Panc1 (cell line): ENCODE data around the gene SYNPO. TPM values are rescaled to one million over a fixed set of nuclear protein-coding genes. Genes with fewer than 3 reads are reported as not detected.

Source experiments
- ATAC-seq: fragments of 200-7000 bp; cut with Tn5 transposase; 2 replicates; pipeline ENCODE4 v1.9.1; 2020; ENCODE audit warnings: mild to moderate bottlenecking, moderate library complexity
- BruUV-seq: library from RNA; stranded (reverse); fragments of 400-500 nt; replicated peaks from 2 replicates; lab custom pipeline; 2021; lab: Mats Ljungman, UMichigan
- CTCF ChIA-PET: fragments of 300-600 bp; sonication (Branson Sonifier 250); formaldehyde crosslinking; loops from one replicate; lab custom pipeline; 2022; ENCODE audit warnings: antibody characterized with exemption; lab: Charles Lee
- POLR2A ChIA-PET: fragments of 300-600 bp; sonication (Branson Sonifier 250); formaldehyde crosslinking; loops from one replicate; lab custom pipeline; 2022; ENCODE audit warnings: antibody characterized with exemption; lab: Charles Lee
- DNase-seq: peaks from one replicate; pipeline ENCODE4 v3.0.0-alpha.2; 2010; ENCODE audit warnings: low read depth, low spot score
- H3K27ac ChIP-seq: 2 replicates; pipeline ENCODE4 v1.5.1; 2011; ENCODE audit warnings: mild to moderate bottlenecking, low read length, inconsistent platforms
- H3K27me3 ChIP-seq: fragments of 200-500 bp; sonication (Bioruptor generic); 2 replicates; pipeline ENCODE4 v1.6.0; 2014; ENCODE audit warnings: low read length, inconsistent platforms; ENCODE audit not compliant: control insufficient read depth, insufficient read depth
- H3K36me3 ChIP-seq: fragments of 200-500 bp; sonication (Bioruptor generic); 2 replicates; pipeline ENCODE4 v1.5.1; 2014; ENCODE audit warnings: inconsistent platforms, mild to moderate bottlenecking, low read length, moderate library complexity; ENCODE audit not compliant: control insufficient read depth, insufficient read depth
- H3K4me1 ChIP-seq: 2 replicates; pipeline ENCODE4 v1.5.1; 2011; ENCODE audit warnings: inconsistent platforms, mild to moderate bottlenecking, low read length, moderate library complexity; ENCODE audit not compliant: control insufficient read depth, insufficient read depth
- H3K4me3 ChIP-seq, 2 experiments: 2 replicates each; pipeline ENCODE4 v1.5.1; 2011 to 2012; ENCODE audit warnings: low read depth in 2 of 2, low read length in 2 of 2, mild to moderate bottlenecking in 2 of 2, inconsistent platforms in 1 of 2, moderate library complexity in 1 of 2
- H3K9me3 ChIP-seq: fragments of 200-500 bp; sonication (Bioruptor generic); 2 replicates; pipeline ENCODE4 v1.5.1; 2014; ENCODE audit warnings: low read depth, mild to moderate bottlenecking, inconsistent platforms, low read length, moderate library complexity; ENCODE audit not compliant: control insufficient read depth, insufficient read depth
- POLR2AphosphoS5 ChIP-seq: IDR thresholded peaks from 2 replicates; pipeline ENCODE4 v1.6.1; 2012; ENCODE audit warnings: mild to moderate bottlenecking, low read depth, low read length, moderate library complexity
- SIN3A ChIP-seq: IDR thresholded peaks from 2 replicates; pipeline ENCODE4 v1.6.1; 2012; ENCODE audit warnings: low read depth, mild to moderate bottlenecking, low read length, moderate library complexity, borderline replicate concordance; ENCODE audit not compliant: insufficient read depth
- TCF7L2 ChIP-seq: IDR thresholded peaks from 2 replicates; pipeline ENCODE4 v1.6.1; 2011; ENCODE audit warnings: mild to moderate bottlenecking, low read depth, low read length, inconsistent platforms
- in situ Hi-C: cut with HindIII; loops from 2 replicates; pipeline ENCODE4 v1.10.0; 2016; ENCODE audit warnings: low sequenced_read_pairs, low pct_unique_long_range_greater_than_20kb
- intact Hi-C: fragments of 100-400 bp; cut with micrococcal nuclease; formaldehyde crosslinking; loops from one replicate; pipeline ENCODE4 v1.10.0; 2022; ENCODE audit not compliant: unreplicated experiment
- total RNA-seq: library from RNA; stranded (reverse); gene quantifications from one replicate; pipeline ENCODE4 v1.2.1, GENCODE V29; 2021; ENCODE audit not compliant: unreplicated experiment
- TF ChIP-seq, protein P1 (sequence below), 2 experiments: IDR thresholded peaks; 2 replicates each; pipeline ENCODE4 v1.6.1; 2011 to 2012; ENCODE audit warnings: low read depth in 2 of 2, control low read depth in 1 of 2, low read length in 1 of 2, mild to moderate bottlenecking in 1 of 2, moderate library complexity in 1 of 2; ENCODE audit not compliant: insufficient read depth in 1 of 2
- TF ChIP-seq, protein P2 (sequence below): fragments of 450-650 bp; IDR thresholded peaks from 2 replicates; pipeline ENCODE4 v1.5.1; 2017; ENCODE audit warnings: mild to moderate bottlenecking

Gene SYNPO
- total RNA-seq, 1 experiment from 2014 or later, result 82.8 TPM

DNA sequence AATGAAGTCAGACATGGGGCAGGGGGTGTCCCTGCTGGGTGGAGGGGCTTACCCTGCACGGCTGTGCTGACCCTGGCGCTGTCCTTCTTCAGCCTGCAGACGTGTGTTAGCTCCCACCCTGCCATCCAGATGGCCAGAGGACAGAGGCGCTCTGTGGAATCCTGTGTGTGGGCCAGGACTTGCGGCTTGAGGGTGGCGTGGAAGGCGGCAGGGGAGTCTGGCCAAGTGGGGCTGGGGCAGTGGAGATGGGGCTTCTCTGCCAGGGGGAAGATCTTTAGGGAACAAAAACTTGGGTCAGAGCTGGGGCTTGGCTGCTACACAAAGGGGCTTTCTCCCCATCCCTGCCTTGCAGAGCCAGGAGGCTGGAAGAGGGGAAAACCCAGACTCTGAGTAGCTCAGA, 46.5 kb upstream of the SYNPO start:
- POLR2A ChIA-PET, result no interaction called here

DNA sequence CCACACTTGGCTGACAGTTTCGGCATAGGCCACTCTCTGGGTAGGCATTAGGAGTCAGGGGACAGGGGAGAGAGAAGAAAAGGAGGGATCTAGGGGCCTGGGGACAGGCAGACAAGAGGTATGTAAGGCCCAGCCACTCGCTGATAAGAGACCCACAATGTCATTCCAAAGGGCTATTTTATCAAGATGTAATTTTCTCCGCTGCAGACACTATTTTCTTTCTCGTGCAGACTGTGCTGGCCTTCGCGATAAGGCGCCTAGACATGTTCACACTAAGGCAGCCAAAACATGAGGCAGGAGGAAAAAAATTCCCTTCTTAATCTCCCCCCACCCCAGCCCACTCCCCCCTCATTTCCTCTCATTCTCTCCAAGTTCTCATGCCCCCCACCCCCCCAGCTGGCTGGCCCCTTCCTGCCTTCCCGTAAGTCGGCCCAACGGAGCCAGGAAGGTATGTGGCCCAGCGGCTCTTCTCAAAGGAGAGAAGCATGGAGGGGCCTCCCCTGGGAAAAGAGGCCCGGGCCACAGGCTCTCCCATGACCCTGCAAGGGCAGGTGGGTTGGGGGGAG, 44.9 kb upstream of the SYNPO start:
- POLR2A ChIA-PET, result no interaction called here
- no peak overlapping the region for H3K27ac ChIP-seq
- ATAC-seq, result no peak

More for the DNA sequence above, 46.5 kb upstream of the SYNPO start:
- TF ChIP-seq SIN3A (no peak), TCF7L2 (no peak), POLR2AphosphoS5 (no peak)
- TF ChIP-seq, protein P1, sequence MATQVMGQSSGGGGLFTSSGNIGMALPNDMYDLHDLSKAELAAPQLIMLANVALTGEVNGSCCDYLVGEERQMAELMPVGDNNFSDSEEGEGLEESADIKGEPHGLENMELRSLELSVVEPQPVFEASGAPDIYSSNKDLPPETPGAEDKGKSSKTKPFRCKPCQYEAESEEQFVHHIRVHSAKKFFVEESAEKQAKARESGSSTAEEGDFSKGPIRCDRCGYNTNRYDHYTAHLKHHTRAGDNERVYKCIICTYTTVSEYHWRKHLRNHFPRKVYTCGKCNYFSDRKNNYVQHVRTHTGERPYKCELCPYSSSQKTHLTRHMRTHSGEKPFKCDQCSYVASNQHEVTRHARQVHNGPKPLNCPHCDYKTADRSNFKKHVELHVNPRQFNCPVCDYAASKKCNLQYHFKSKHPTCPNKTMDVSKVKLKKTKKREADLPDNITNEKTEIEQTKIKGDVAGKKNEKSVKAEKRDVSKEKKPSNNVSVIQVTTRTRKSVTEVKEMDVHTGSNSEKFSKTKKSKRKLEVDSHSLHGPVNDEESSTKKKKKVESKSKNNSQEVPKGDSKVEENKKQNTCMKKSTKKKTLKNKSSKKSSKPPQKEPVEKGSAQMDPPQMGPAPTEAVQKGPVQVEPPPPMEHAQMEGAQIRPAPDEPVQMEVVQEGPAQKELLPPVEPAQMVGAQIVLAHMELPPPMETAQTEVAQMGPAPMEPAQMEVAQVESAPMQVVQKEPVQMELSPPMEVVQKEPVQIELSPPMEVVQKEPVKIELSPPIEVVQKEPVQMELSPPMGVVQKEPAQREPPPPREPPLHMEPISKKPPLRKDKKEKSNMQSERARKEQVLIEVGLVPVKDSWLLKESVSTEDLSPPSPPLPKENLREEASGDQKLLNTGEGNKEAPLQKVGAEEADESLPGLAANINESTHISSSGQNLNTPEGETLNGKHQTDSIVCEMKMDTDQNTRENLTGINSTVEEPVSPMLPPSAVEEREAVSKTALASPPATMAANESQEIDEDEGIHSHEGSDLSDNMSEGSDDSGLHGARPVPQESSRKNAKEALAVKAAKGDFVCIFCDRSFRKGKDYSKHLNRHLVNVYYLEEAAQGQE (IDR thresholded peaks at IDR 0.05; ENCODE audit: insufficient read depth in 1 of 2, low read depth in 2 of 2, low read length in 1 of 2), result no peak
- TF ChIP-seq, protein P2, sequence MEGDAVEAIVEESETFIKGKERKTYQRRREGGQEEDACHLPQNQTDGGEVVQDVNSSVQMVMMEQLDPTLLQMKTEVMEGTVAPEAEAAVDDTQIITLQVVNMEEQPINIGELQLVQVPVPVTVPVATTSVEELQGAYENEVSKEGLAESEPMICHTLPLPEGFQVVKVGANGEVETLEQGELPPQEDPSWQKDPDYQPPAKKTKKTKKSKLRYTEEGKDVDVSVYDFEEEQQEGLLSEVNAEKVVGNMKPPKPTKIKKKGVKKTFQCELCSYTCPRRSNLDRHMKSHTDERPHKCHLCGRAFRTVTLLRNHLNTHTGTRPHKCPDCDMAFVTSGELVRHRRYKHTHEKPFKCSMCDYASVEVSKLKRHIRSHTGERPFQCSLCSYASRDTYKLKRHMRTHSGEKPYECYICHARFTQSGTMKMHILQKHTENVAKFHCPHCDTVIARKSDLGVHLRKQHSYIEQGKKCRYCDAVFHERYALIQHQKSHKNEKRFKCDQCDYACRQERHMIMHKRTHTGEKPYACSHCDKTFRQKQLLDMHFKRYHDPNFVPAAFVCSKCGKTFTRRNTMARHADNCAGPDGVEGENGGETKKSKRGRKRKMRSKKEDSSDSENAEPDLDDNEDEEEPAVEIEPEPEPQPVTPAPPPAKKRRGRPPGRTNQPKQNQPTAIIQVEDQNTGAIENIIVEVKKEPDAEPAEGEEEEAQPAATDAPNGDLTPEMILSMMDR, result no peak
- no TSS peak for BruUV-seq
- Histone ChIP-seq H3K9me3 (no peaks in the 10 kb centered on the region), H3K27me3 (no peaks in the 10 kb centered on the region), H3K36me3 (no peaks in the 10 kb centered on the region), H3K4me1 (no peaks in the 10 kb centered on the region), H3K27ac (no peak overlapping the region), H3K4me3 (no peak overlapping the region)
- no peak for DNase-seq
- CTCF ChIA-PET, result no interaction called here
- in situ Hi-C loops (no loop called here), intact Hi-C loops (no loop called here)
- no peak for ATAC-seq

DNA sequence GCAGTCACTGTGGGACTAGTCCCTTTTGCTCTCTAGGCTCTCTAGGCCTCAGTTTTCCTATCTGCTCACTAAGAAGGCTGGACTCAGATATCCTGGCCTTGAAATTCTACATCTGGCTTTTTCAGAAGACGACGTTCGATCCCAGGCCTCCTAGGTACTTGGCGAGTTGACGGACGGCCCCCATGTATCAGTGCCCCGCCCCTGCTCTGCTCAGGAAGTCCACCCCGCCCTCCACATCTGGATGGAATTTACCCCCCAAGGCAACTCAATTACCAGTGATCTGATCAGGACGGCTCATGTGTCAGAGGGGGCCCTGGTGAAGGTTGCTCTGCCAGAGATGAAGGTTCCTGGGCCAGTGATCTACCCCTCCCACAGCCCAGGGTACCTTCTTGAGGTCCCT, 44.1 kb upstream of the SYNPO start:
- in situ Hi-C loops (no loop called here), intact Hi-C loops (no loop called here)
- Histone ChIP-seq H3K27ac (no peak overlapping the region), H3K9me3 (no peaks in the 10 kb centered on the region), H3K4me1 (peaks cover 12% of the 10 kb centered on the region), H3K4me3 (no peak overlapping the region), H3K27me3 (no peaks in the 10 kb centered on the region), H3K36me3 (no peaks in the 10 kb centered on the region)
- ATAC-seq (no peak), DNase-seq (no peak)
- ChIA-PET CTCF (no interaction called here), POLR2A (no interaction called here)
- BruUV-seq, result no TSS peak
- TF ChIP-seq TCF7L2 (no peak), SIN3A (no peak), POLR2AphosphoS5 (no peak)
- TF ChIP-seq, protein P2, result no peak
- TF ChIP-seq, protein P1 (IDR thresholded peaks at IDR 0.05; ENCODE audit: insufficient read depth in 1 of 2, low read depth in 2 of 2, low read length in 1 of 2), result no peak

More for the DNA sequence above, 44.9 kb upstream of the SYNPO start:
- DNase-seq, result no peak
- Histone ChIP-seq H3K4me1 (peaks cover 11% of the 10 kb centered on the region), H3K9me3 (no peaks in the 10 kb centered on the region), H3K4me3 (no peak overlapping the region), H3K36me3 (no peaks in the 10 kb centered on the region), H3K27me3 (no peaks in the 10 kb centered on the region)
- no peak for TF ChIP-seq SIN3A
- TF ChIP-seq TCF7L2, result no peak
- no TSS peak for BruUV-seq
- intact Hi-C loops (no loop called here), in situ Hi-C loops (no loop called here)
- CTCF ChIA-PET, result no interaction called here
